K562 (cell line): ENCODE results near the gene DAP. TPM values are rescaled to one million over a fixed set of nuclear protein-coding genes. Genes with fewer than 3 reads are reported as not detected.

ENCODE experiments used
- CAMTA2 ChIP-seq: fragments of 250-450 bp; sonication (Bioruptor Pico); conservative IDR thresholded peaks from 2 replicates; pipeline ENCODE4 v1.5.1; 2022
- CEBPB ChIP-seq: fragments of 450-650 bp; IDR thresholded peaks from 2 replicates; pipeline ENCODE4 v1.6.1; 2016; ENCODE audit warnings: missing genetic modification characterization, missing compliant biosample characterization
- CREB3 ChIP-seq: fragments of 450-650 bp; conservative IDR thresholded peaks from 2 replicates; pipeline ENCODE4 v1.6.1; 2016; ENCODE audit warnings: missing genetic modification characterization, low read depth, mild to moderate bottlenecking, missing compliant biosample characterization, moderate library complexity
- DPF2 ChIP-seq: fragments of 450-650 bp; IDR thresholded peaks from 2 replicates; pipeline ENCODE4 v1.6.1; 2016
- EHMT2 ChIP-seq: fragments of 450-650 bp; IDR thresholded peaks from 2 replicates; pipeline ENCODE4 v1.6.1; 2018; ENCODE audit warnings: antibody characterized with exemption
- ELF1 ChIP-seq: fragments of 200-800 bp; sonication (Bioruptor generic); IDR thresholded peaks from 2 replicates; pipeline ENCODE4 v1.6.1; 2016; ENCODE audit warnings: missing genetic modification characterization, missing compliant biosample characterization
- ELF4 ChIP-seq: fragments of 450-650 bp; formaldehyde crosslinking; IDR thresholded peaks from 2 replicates; pipeline ENCODE4 v1.4.0; 2022; ENCODE audit warnings: missing genetic modification characterization
- ETV5 ChIP-seq: sonication (generic); formaldehyde crosslinking; IDR thresholded peaks from 2 replicates; pipeline ENCODE4 v1.4.0; 2020; ENCODE audit warnings: low read depth, mild to moderate bottlenecking, missing genetic modification reagents
- HNRNPL ChIP-seq: fragments of 200-400 bp; formaldehyde crosslinking; IDR thresholded peaks from 2 replicates; pipeline ENCODE4 v1.6.1; 2017; ENCODE audit warnings: low read depth, mild to moderate bottlenecking, low read length
- MAZ ChIP-seq, 2 experiments: fragments of 450-650 bp in 1 of 2; sonication (generic) in 1 of 2; formaldehyde crosslinking; IDR thresholded peaks in 1 of 2; conservative IDR thresholded peaks in 1 of 2; 2 replicates each; pipeline versions ENCODE4 v1.4.0 to v1.5.0; 2020; ENCODE audit warnings: mild to moderate bottlenecking in 1 of 2, missing genetic modification reagents in 1 of 2
- NCOA4 ChIP-seq: fragments of 450-650 bp; IDR thresholded peaks from 2 replicates; pipeline ENCODE4 v1.6.1; 2018; ENCODE audit warnings: mild to moderate bottlenecking; ENCODE audit not compliant: partially characterized antibody
- NRF1 ChIP-seq, 2 experiments: fragments of 450-650 bp; IDR thresholded peaks in 1 of 2; conservative IDR thresholded peaks in 1 of 2; 2 replicates each; pipeline ENCODE4 v1.6.1; 2014; ENCODE audit warnings: mild to moderate bottlenecking in 2 of 2
- RBFOX2 ChIP-seq: fragments of 200-400 bp; formaldehyde crosslinking; IDR thresholded peaks from 2 replicates; pipeline ENCODE4 v1.6.1; 2017; ENCODE audit warnings: low read depth, mild to moderate bottlenecking, low read length, moderate library complexity
- RBM22 ChIP-seq: fragments of 200-400 bp; formaldehyde crosslinking; IDR thresholded peaks from 2 replicates; pipeline ENCODE4 v1.6.1; 2018; ENCODE audit warnings: low read length, low read depth; ENCODE audit not compliant: poor library complexity, severe bottlenecking
- SAP30 ChIP-seq: fragments of 200-600 bp; sonication (generic); IDR thresholded peaks from 2 replicates; pipeline ENCODE4 v1.6.1; 2012; ENCODE audit warnings: borderline replicate concordance, low read depth, mild to moderate bottlenecking, moderate library complexity, low read length, control low read depth, inconsistent platforms; ENCODE audit not compliant: insufficient read depth, poor library complexity, severe bottlenecking
- SIN3A ChIP-seq, 2 experiments: fragments of 150-350 bp in 1 of 2; IDR thresholded peaks; 2 replicates each; pipeline ENCODE4 v1.6.1; 2011 to 2016; ENCODE audit warnings: borderline replicate concordance in 2 of 2, low read depth in 2 of 2, low read length in 2 of 2, mild to moderate bottlenecking in 2 of 2, moderate library complexity in 2 of 2; ENCODE audit not compliant: control insufficient read depth in 1 of 2
- SLC30A9 ChIP-seq: fragments of 250-450 bp; sonication (Bioruptor Pico); IDR thresholded peaks from 2 replicates; pipeline ENCODE4 v1.8.0; 2022; ENCODE audit warnings: mild to moderate bottlenecking, moderate library complexity
- SP1 ChIP-seq: sonication (generic); formaldehyde crosslinking; IDR thresholded peaks from 2 replicates; pipeline ENCODE4 v1.8.1; 2022; ENCODE audit warnings: mild to moderate bottlenecking, missing genetic modification reagents
- TGIF2 ChIP-seq: sonication (generic); formaldehyde crosslinking; IDR thresholded peaks from 2 replicates; pipeline ENCODE4 v1.8.1; 2022; ENCODE audit warnings: mild to moderate bottlenecking, missing genetic modification reagents, moderate library complexity
- TOE1 ChIP-seq, 2 experiments: fragments of 450-650 bp in 1 of 2; sonication (generic) in 1 of 2; formaldehyde crosslinking in 1 of 2; IDR thresholded peaks; 2 replicates each; pipeline versions ENCODE4 v1.7.1 to v1.8.0; 2016 to 2022; ENCODE audit warnings: borderline replicate concordance in 2 of 2, mild to moderate bottlenecking in 2 of 2, antibody characterized with exemption in 1 of 2, inconsistent platforms in 1 of 2, low read depth in 1 of 2, missing genetic modification reagents in 1 of 2, moderate library complexity in 1 of 2
- USF2 ChIP-seq: sonication (generic); formaldehyde crosslinking; IDR thresholded peaks from 2 replicates; pipeline ENCODE4 v1.5.0; 2020; ENCODE audit warnings: missing genetic modification reagents
- polyA plus RNA-seq, 8 experiments: library from polyadenylated mRNA; depleted of rRNA in 4 of 8; stranded (reverse) in 5 of 8; unstranded in 3 of 8; fragments of >200 nt; fragmentation: Nextera tagmentation in 2 of 8; fragmentation: Illumina TruSeq in 1 of 8; extraction: Ambion mirVana in 2 of 8; extraction: Trizol in 1 of 8; gene quantifications; 2 replicates each; pipeline versions ENCODE4 v1.2.1 to v1.2.3, GENCODE V29; 2011 to 2014; ENCODE audit warnings: inconsistent platforms in 1 of 8, missing spikeins in 1 of 8
- total RNA-seq, 7 experiments: library from RNA; depleted of rRNA in 6 of 7; stranded (reverse); fragments of >200 nt in 6 of 7; fragmentation: Illumina TruSeq in 2 of 7; extraction: Trizol in 2 of 7; gene quantifications; 2 replicates each; pipeline versions ENCODE4 v1.2.1 to v1.2.3, GENCODE V29; 2011 to 2021; ENCODE audit warnings: low replicate concordance in 1 of 7
- TF ChIP-seq, protein P1 (sequence below): fragments of 450-650 bp; IDR thresholded peaks from 2 replicates; pipeline ENCODE4 v1.6.1; 2017; ENCODE audit warnings: antibody characterized with exemption

The DAP gene
- total and polyA plus RNA-seq, 9 of the 15 experiments (the other 6 are each of a cell fraction or from before 2014, with no cell fraction given), result 14.1 to 151 (median 34.5) TPM

- TF ChIP-seq MAZ (CRISPR knock-in tag; conservative IDR thresholded peaks at IDR 0.05 in 1 of 2, IDR thresholded peaks at IDR 0.05 in 1 of 2) (0 out of 4 replicates have a peak, but pooled peaks of 1 of the 2 experiments have one; percentile 48), ELF4 (CRISPR knock-in tag) (no peak), SLC30A9 (CRISPR knock-in tag) (no peak), ETV5 (CRISPR knock-in tag) (peak; percentile 54; the same call in 1 of the 2 replicates), USF2 (no peak), NCOA4 (no peak), RBM22 (peak; percentile 45), CAMTA2 (CRISPR knock-in tag) (no peak), SIN3A (IDR thresholded peaks at IDR 0.05; ENCODE audit: borderline replicate concordance in 2 of 2, control insufficient read depth in 1 of 2, low read depth in 2 of 2, low read length in 2 of 2) (peak in 1 of 2 experiments; percentile 35; a peak in 1 of 4 replicates), CREB3 (tag) (0 out of 2 replicates have a peak, but pooled peaks have one; percentile 51), SP1 (0 out of 2 replicates have a peak, but pooled peaks have one; percentile 30), DPF2 (0 out of 2 replicates have a peak, but pooled peaks have one; percentile 20), NRF1 (conservative IDR thresholded peaks at IDR 0.05 in 1 of 2, IDR thresholded peaks at IDR 0.05 in 1 of 2) (peak; percentile 79; a peak in 3 of 4 replicates), TGIF2 (CRISPR knock-in tag) (no peak), TOE1 (IDR thresholded peaks at IDR 0.05; ENCODE audit: borderline replicate concordance) (no peak), TOE1 (CRISPR knock-in tag; IDR thresholded peaks at IDR 0.05; ENCODE audit: borderline replicate concordance, low read depth) (0 out of 2 replicates have a peak, but pooled peaks have one; percentile 28), HNRNPL (0 out of 2 replicates have a peak, but pooled peaks have one; percentile 13), SAP30 (no peak), EHMT2 (0 out of 2 replicates have a peak, but pooled peaks have one; percentile 36), RBFOX2 (peak; percentile 9; the same call in 1 of the 2 replicates), CEBPB (tag) (peak; percentile 69), ELF1 (tag) (0 out of 2 replicates have a peak, but pooled peaks have one; percentile 31)
- TF ChIP-seq, protein P1, sequence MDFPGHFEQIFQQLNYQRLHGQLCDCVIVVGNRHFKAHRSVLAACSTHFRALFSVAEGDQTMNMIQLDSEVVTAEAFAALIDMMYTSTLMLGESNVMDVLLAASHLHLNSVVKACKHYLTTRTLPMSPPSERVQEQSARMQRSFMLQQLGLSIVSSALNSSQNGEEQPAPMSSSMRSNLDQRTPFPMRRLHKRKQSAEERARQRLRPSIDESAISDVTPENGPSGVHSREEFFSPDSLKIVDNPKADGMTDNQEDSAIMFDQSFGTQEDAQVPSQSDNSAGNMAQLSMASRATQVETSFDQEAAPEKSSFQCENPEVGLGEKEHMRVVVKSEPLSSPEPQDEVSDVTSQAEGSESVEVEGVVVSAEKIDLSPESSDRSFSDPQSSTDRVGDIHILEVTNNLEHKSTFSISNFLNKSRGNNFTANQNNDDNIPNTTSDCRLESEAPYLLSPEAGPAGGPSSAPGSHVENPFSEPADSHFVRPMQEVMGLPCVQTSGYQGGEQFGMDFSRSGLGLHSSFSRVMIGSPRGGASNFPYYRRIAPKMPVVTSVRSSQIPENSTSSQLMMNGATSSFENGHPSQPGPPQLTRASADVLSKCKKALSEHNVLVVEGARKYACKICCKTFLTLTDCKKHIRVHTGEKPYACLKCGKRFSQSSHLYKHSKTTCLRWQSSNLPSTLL, result no peak
Measured at GRCh38 chr5:10760096-10760920, 726 bp downstream of the DAP start (continued).
